GM12891 (cell line): ENCODE results near the gene CST7.

Experiments
- PAX5 ChIP-seq: IDR thresholded peaks from 2 replicates; pipeline ENCODE4 v1.6.1; 2011; ENCODE audit warnings: low read length, moderate library complexity, mild to moderate bottlenecking; ENCODE audit not compliant: insufficient read depth, severe bottlenecking
- POLR2A ChIP-seq: IDR thresholded peaks from 2 replicates; pipeline ENCODE4 v1.6.1; 2011; ENCODE audit warnings: low read depth, low read length, control low read depth
- POLR2AphosphoS5 ChIP-seq: IDR thresholded peaks from 2 replicates; pipeline ENCODE4 v1.6.1; 2011; ENCODE audit warnings: low read depth, low read length, control low read depth
- POU2F2 ChIP-seq: IDR thresholded peaks from 2 replicates; pipeline ENCODE4 v1.6.1; 2011; ENCODE audit warnings: low read depth, mild to moderate bottlenecking, control low read depth, low read length, moderate library complexity
- TAF1 ChIP-seq: IDR thresholded peaks from 2 replicates; pipeline ENCODE4 v1.6.1; 2011; ENCODE audit warnings: low read depth, low read length, control low read depth

GRCh38 chr20:24960302-24960801 lies 11.3 kb downstream of the CST7 start:
- TF ChIP-seq POLR2A (no peak), POLR2AphosphoS5 (no peak), TAF1 (no peak), POU2F2 (no peak), PAX5 (no peak)
